ENCODE data around the gene GSX2. TPM values are rescaled to one million over a fixed set of nuclear protein-coding genes. Genes with fewer than 3 reads are reported as not detected.

Gene GSX2
- total and polyA plus RNA-seq, 10 of the 15 experiments (the other 5 are each of a cell fraction or from before 2014, with no cell fraction given) = 0.04 to 0.58 (median 0.50) TPM; not detected in 5

DNA sequence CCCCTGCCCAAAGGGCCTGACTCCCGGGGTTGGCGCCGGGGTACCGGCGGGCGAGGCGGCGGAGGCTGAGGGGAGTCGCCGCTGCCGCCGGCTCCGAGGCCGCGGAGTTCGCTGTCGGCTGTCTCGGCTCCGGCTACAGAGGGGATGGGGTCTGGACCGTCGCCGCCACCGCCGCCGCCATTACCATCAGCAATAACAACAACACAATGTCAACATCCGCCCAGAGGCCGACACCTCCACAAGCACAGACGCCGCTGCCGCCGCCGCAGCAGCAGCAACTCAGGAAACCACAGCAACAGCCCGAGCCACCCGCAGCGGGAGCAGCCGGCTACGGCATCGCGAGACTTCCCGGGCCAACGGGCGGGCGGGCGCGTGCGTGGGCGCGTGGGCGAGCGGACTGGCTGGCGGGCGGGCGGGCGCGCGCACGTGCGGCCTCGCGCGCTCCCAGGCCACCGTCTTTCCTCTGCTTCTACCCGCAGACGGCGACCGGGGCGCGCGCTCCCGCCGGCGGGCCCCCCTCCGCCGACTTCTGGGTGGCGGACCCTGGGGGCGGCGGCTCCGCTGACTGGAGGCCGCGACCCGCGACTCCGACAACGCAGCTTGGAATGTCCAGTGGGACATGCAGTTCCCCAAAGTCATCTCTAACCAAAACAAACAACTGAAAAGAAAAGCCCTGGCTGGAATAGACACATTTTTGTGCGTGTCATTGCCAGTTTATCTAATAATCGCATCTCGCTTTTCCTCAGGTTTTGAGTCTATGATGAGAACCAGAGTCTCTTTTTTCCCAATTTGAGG lies 35.4 kb upstream of the GSX2 start, which contains the start of gene CHIC2 (continued):
- TF ChIP-seq RB1 (IDR thresholded peaks at IDR 0.05; ENCODE audit: borderline replicate concordance) (peak; percentile 85), RUNX3 (IDR thresholded peaks at IDR 0.05; ENCODE audit: low read length) (peak; percentile 89), POLR2AphosphoS2 (IDR thresholded peaks at IDR 0.05; ENCODE audit: low read depth, low read length) (peak; percentile 73; the same call in 1 of the 2 replicates), CEBPB (IDR thresholded peaks at IDR 0.05; ENCODE audit: borderline replicate concordance in 1 of 2, low read depth in 2 of 2, low read length in 2 of 2) (no peak), SUZ12 (IDR thresholded peaks at IDR 0.05; ENCODE audit: unreplicated experiment) (no peak), ZSCAN29 (IDR thresholded peaks at IDR 0.05) (no peak), GABPA (IDR thresholded peaks at IDR 0.05; ENCODE audit: low read depth) (peak; percentile 57; the same call in 1 of the 2 replicates), SPI1 (IDR thresholded peaks at IDR 0.05; ENCODE audit: borderline replicate concordance, insufficient read depth, low read depth, low read length) (no peak), LARP7 (IDR thresholded peaks at IDR 0.05) (peak; percentile 90), JUNB (IDR thresholded peaks at IDR 0.05) (no peak), POLR2AphosphoS5 (IDR thresholded peaks at IDR 0.05; ENCODE audit: low read length) (peak; percentile 86; the same call in 1 of the 2 replicates), DPF2 (IDR thresholded peaks at IDR 0.05) (peak; percentile 42; the same call in 1 of the 2 replicates), NRF1 (conservative IDR thresholded peaks at IDR 0.05; ENCODE audit: low read depth, low read length) (0 out of 2 replicates have a peak, but pooled peaks have one; percentile 7), TCF7 (IDR thresholded peaks at IDR 0.05; ENCODE audit: borderline replicate concordance) (no peak), BCL11A (IDR thresholded peaks at IDR 0.05; ENCODE audit: low read depth, low read length) (no peak), SIN3A (IDR thresholded peaks at IDR 0.05; ENCODE audit: low read depth, low read length) (peak; percentile 94), CHD2 (IDR thresholded peaks at IDR 0.05; ENCODE audit: borderline replicate concordance, low read depth, low read length) (peak; percentile 98), ZNF24 (IDR thresholded peaks at IDR 0.05) (no peak), RBBP5 (conservative IDR thresholded peaks at IDR 0.05) (no peak), KDM1A (IDR thresholded peaks at IDR 0.05; ENCODE audit: borderline replicate concordance) (no peak)
- TF ChIP-seq, protein P1, sequence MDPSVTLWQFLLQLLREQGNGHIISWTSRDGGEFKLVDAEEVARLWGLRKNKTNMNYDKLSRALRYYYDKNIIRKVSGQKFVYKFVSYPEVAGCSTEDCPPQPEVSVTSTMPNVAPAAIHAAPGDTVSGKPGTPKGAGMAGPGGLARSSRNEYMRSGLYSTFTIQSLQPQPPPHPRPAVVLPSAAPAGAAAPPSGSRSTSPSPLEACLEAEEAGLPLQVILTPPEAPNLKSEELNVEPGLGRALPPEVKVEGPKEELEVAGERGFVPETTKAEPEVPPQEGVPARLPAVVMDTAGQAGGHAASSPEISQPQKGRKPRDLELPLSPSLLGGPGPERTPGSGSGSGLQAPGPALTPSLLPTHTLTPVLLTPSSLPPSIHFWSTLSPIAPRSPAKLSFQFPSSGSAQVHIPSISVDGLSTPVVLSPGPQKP (IDR thresholded peaks at IDR 0.05; ENCODE audit: low read depth, low read length) = no peak
- TF ChIP-seq, protein P2, sequence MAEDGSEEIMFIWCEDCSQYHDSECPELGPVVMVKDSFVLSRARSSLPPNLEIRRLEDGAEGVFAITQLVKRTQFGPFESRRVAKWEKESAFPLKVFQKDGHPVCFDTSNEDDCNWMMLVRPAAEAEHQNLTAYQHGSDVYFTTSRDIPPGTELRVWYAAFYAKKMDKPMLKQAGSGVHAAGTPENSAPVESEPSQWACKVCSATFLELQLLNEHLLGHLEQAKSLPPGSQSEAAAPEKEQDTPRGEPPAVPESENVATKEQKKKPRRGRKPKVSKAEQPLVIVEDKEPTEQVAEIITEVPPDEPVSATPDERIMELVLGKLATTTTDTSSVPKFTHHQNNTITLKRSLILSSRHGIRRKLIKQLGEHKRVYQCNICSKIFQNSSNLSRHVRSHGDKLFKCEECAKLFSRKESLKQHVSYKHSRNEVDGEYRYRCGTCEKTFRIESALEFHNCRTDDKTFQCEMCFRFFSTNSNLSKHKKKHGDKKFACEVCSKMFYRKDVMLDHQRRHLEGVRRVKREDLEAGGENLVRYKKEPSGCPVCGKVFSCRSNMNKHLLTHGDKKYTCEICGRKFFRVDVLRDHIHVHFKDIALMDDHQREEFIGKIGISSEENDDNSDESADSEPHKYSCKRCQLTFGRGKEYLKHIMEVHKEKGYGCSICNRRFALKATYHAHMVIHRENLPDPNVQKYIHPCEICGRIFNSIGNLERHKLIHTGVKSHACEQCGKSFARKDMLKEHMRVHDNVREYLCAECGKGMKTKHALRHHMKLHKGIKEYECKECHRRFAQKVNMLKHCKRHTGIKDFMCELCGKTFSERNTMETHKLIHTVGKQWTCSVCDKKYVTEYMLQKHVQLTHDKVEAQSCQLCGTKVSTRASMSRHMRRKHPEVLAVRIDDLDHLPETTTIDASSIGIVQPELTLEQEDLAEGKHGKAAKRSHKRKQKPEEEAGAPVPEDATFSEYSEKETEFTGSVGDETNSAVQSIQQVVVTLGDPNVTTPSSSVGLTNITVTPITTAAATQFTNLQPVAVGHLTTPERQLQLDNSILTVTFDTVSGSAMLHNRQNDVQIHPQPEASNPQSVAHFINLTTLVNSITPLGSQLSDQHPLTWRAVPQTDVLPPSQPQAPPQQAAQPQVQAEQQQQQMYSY (CRISPR knock-in tag; IDR thresholded peaks at IDR 0.05) = no peak
- TF ChIP-seq, protein P3, sequence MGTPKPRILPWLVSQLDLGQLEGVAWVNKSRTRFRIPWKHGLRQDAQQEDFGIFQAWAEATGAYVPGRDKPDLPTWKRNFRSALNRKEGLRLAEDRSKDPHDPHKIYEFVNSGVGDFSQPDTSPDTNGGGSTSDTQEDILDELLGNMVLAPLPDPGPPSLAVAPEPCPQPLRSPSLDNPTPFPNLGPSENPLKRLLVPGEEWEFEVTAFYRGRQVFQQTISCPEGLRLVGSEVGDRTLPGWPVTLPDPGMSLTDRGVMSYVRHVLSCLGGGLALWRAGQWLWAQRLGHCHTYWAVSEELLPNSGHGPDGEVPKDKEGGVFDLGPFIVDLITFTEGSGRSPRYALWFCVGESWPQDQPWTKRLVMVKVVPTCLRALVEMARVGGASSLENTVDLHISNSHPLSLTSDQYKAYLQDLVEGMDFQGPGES (IDR thresholded peaks at IDR 0.05) = no peak
- TF ChIP-seq, protein P4, sequence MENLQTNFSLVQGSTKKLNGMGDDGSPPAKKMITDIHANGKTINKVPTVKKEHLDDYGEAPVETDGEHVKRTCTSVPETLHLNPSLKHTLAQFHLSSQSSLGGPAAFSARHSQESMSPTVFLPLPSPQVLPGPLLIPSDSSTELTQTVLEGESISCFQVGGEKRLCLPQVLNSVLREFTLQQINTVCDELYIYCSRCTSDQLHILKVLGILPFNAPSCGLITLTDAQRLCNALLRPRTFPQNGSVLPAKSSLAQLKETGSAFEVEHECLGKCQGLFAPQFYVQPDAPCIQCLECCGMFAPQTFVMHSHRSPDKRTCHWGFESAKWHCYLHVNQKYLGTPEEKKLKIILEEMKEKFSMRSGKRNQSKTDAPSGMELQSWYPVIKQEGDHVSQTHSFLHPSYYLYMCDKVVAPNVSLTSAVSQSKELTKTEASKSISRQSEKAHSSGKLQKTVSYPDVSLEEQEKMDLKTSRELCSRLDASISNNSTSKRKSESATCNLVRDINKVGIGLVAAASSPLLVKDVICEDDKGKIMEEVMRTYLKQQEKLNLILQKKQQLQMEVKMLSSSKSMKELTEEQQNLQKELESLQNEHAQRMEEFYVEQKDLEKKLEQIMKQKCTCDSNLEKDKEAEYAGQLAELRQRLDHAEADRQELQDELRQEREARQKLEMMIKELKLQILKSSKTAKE (IDR thresholded peaks at IDR 0.05; ENCODE audit: low read depth, poor library complexity, severe bottlenecking) = no peak
